SK-N-SH treated with all-trans-retinoic acid at 6 μM for 48 hours (cell line): ENCODE results near the gene ALAS1.

Experiments
- ATAC-seq: fragments of 200-7000 bp; cut with Tn5 transposase; 3 replicates; pipeline ENCODE4 v1.9.1; 2020; ENCODE audit warnings: mild to moderate bottlenecking, moderate library complexity
- ARNTL ChIP-seq: fragments of 450-650 bp; formaldehyde crosslinking; IDR thresholded peaks from 2 replicates; pipeline ENCODE4 v1.5.0; 2020; ENCODE audit warnings: low read depth, mild to moderate bottlenecking, moderate library complexity, borderline replicate concordance
- BACH2 ChIP-seq: fragments of 250-450 bp; sonication (Bioruptor Pico); IDR thresholded peaks from 2 replicates; pipeline ENCODE4 v1.9.0; 2021; ENCODE audit warnings: mild to moderate bottlenecking, borderline replicate concordance
- CSDC2 ChIP-seq: fragments of 250-450 bp; sonication (Bioruptor Pico); IDR thresholded peaks from 2 replicates; pipeline ENCODE4 v1.5.0; 2020; ENCODE audit warnings: mild to moderate bottlenecking, moderate library complexity
- ESRRG ChIP-seq: fragments of 250-450 bp; sonication (Bioruptor Pico); IDR thresholded peaks from 2 replicates; pipeline ENCODE4 v1.6.1; 2021; ENCODE audit warnings: mild to moderate bottlenecking
- GLIS3 ChIP-seq: fragments of 250-450 bp; sonication (Bioruptor Pico); IDR thresholded peaks from 2 replicates; pipeline ENCODE4 v1.5.0; 2020; ENCODE audit warnings: mild to moderate bottlenecking, moderate library complexity
- ISL1 ChIP-seq: fragments of 250-450 bp; sonication (Bioruptor Pico); IDR thresholded peaks from 2 replicates; pipeline ENCODE4 v2.1.2; 2022; ENCODE audit warnings: mild to moderate bottlenecking, moderate library complexity
- RARB ChIP-seq: fragments of 250-450 bp; sonication (Bioruptor Pico); IDR thresholded peaks from 2 replicates; pipeline ENCODE4 v1.8.0; 2021; ENCODE audit warnings: mild to moderate bottlenecking, moderate library complexity
- SNAI2 ChIP-seq: fragments of 250-450 bp; sonication (Bioruptor Pico); IDR thresholded peaks from 2 replicates; pipeline ENCODE4 v1.5.0; 2020; ENCODE audit warnings: mild to moderate bottlenecking, moderate library complexity
- TCF4 ChIP-seq: fragments of 250-450 bp; sonication (Bioruptor Pico); IDR thresholded peaks from 2 replicates; pipeline ENCODE4 v1.8.0; 2021; ENCODE audit warnings: mild to moderate bottlenecking, moderate library complexity, borderline replicate concordance
- ZC3H10 ChIP-seq: fragments of 250-450 bp; sonication (Bioruptor Pico); IDR thresholded peaks from 2 replicates; pipeline ENCODE4 v1.5.1; 2021; ENCODE audit warnings: mild to moderate bottlenecking, moderate library complexity
- ZFP3 ChIP-seq: fragments of 250-450 bp; sonication (Bioruptor Pico); IDR thresholded peaks from 2 replicates; pipeline ENCODE4 v1.5.0; 2020; ENCODE audit warnings: mild to moderate bottlenecking, moderate library complexity
- ZFP30 ChIP-seq: fragments of 450-650 bp; formaldehyde crosslinking; IDR thresholded peaks from 2 replicates; pipeline ENCODE4 v1.5.0; 2022; ENCODE audit warnings: mild to moderate bottlenecking, moderate library complexity
- ZNF70 ChIP-seq: fragments of 450-650 bp; formaldehyde crosslinking; IDR thresholded peaks from 2 replicates; pipeline ENCODE4 v1.5.0; 2020; ENCODE audit warnings: mild to moderate bottlenecking, moderate library complexity
- ZNF8 ChIP-seq: fragments of 450-650 bp; formaldehyde crosslinking; IDR thresholded peaks from 2 replicates; pipeline ENCODE4 v1.5.0; 2020; ENCODE audit warnings: mild to moderate bottlenecking, moderate library complexity
- TF ChIP-seq, protein P1 (sequence below): fragments of 250-450 bp; sonication (Bioruptor Pico); IDR thresholded peaks from 2 replicates; pipeline ENCODE4 v1.5.0; 2020; ENCODE audit warnings: mild to moderate bottlenecking, moderate library complexity
- TF ChIP-seq, protein P2 (sequence below): fragments of 250-450 bp; sonication (Bioruptor Pico); IDR thresholded peaks from 2 replicates; pipeline ENCODE4 v1.5.1; 2021; ENCODE audit warnings: mild to moderate bottlenecking, moderate library complexity
- TF ChIP-seq, protein P3 (sequence below): fragments of 250-450 bp; sonication (Bioruptor Pico); IDR thresholded peaks from 2 replicates; pipeline ENCODE4 v1.8.0; 2020; ENCODE audit warnings: mild to moderate bottlenecking, moderate library complexity, borderline replicate concordance
- TF ChIP-seq, protein P4 (sequence below): fragments of 250-450 bp; sonication (Bioruptor Pico); IDR thresholded peaks from 2 replicates; pipeline ENCODE4 v1.8.0; 2021; ENCODE audit warnings: low read depth, mild to moderate bottlenecking, moderate library complexity, borderline replicate concordance
- TF ChIP-seq, protein P5 (sequence below): fragments of 250-450 bp; sonication (Bioruptor Pico); IDR thresholded peaks from 2 replicates; pipeline ENCODE4 v1.5.1; 2020; ENCODE audit warnings: low read depth, mild to moderate bottlenecking, moderate library complexity

ALAS1 gene

DNA sequence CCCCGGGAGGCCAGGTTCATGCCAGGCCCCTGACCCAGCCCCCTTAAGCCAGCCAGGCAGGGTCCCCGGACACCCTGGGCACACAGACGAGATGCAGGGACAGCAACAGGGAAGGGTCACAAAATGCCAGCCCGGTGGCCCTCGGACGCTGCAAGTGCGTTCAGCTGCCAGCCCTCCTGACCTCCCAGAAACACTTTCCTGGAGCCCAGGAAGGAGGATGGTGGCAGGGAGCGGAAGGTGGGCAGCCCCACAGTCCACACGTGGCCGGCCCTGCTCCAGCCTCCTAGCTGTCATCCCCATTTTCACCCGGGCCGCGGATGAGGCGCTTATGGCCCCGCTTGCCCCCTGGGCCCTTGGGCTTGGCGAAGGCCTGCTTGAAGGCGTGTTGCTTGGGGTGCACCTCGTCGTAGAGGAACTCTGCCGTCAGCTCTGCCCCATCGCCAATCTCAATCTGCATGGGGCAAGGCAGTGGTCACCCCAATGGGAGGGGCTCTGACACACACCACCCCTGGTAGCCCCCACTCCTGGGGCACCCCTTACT lies 30.9 kb downstream of the ALAS1 start:
- no peak for TF ChIP-seq ARNTL
- TF ChIP-seq, protein P1, sequence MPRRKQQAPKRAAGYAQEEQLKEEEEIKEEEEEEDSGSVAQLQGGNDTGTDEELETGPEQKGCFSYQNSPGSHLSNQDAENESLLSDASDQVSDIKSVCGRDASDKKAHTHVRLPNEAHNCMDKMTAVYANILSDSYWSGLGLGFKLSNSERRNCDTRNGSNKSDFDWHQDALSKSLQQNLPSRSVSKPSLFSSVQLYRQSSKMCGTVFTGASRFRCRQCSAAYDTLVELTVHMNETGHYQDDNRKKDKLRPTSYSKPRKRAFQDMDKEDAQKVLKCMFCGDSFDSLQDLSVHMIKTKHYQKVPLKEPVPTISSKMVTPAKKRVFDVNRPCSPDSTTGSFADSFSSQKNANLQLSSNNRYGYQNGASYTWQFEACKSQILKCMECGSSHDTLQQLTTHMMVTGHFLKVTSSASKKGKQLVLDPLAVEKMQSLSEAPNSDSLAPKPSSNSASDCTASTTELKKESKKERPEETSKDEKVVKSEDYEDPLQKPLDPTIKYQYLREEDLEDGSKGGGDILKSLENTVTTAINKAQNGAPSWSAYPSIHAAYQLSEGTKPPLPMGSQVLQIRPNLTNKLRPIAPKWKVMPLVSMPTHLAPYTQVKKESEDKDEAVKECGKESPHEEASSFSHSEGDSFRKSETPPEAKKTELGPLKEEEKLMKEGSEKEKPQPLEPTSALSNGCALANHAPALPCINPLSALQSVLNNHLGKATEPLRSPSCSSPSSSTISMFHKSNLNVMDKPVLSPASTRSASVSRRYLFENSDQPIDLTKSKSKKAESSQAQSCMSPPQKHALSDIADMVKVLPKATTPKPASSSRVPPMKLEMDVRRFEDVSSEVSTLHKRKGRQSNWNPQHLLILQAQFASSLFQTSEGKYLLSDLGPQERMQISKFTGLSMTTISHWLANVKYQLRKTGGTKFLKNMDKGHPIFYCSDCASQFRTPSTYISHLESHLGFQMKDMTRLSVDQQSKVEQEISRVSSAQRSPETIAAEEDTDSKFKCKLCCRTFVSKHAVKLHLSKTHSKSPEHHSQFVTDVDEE (CRISPR knock-in tag): no peak
- no peak for TF ChIP-seq ZFP3 (CRISPR knock-in tag)
- no peak for TF ChIP-seq TCF4 (CRISPR knock-in tag)
- TF ChIP-seq ESRRG (CRISPR knock-in tag): no peak
- TF ChIP-seq GLIS3 (CRISPR knock-in tag): no peak
- TF ChIP-seq ISL1 (CRISPR knock-in tag): no peak
- TF ChIP-seq BACH2 (CRISPR knock-in tag): no peak
- no peak for TF ChIP-seq CSDC2 (CRISPR knock-in tag)
- no peak for ATAC-seq

DNA sequence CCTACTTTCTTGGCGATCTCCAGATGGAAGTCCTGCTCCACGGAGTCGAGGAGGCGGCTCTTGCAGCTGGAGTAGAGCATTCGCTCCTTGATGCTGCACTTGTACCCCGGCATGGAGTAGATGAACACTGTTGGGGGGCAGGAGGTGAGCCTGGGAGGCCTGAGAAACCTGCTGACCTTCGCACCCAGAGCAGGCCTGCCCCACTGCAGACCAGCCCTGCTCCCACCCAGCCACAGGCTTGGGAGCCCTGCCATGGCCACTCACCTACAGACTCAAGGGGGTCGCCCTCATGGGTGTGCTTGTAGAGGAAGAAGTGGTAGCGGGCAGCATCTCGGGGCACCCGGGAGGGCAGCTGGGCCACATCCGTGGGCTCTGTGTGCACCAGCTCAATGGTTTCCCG lies 31.7 kb downstream of the ALAS1 start:
- TF ChIP-seq, protein P1 (CRISPR knock-in tag): no peak
- TF ChIP-seq, protein P2, sequence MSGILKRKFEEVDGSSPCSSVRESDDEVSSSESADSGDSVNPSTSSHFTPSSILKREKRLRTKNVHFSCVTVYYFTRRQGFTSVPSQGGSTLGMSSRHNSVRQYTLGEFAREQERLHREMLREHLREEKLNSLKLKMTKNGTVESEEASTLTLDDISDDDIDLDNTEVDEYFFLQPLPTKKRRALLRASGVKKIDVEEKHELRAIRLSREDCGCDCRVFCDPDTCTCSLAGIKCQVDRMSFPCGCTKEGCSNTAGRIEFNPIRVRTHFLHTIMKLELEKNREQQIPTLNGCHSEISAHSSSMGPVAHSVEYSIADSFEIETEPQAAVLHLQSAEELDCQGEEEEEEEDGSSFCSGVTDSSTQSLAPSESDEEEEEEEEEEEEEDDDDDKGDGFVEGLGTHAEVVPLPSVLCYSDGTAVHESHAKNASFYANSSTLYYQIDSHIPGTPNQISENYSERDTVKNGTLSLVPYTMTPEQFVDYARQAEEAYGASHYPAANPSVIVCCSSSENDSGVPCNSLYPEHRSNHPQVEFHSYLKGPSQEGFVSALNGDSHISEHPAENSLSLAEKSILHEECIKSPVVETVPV (CRISPR knock-in tag): no peak
- no peak for TF ChIP-seq ZC3H10 (CRISPR knock-in tag)
- no peak for TF ChIP-seq TCF4 (CRISPR knock-in tag)
- TF ChIP-seq ESRRG (CRISPR knock-in tag): no peak
- no peak for TF ChIP-seq GLIS3 (CRISPR knock-in tag)
- no peak for TF ChIP-seq ISL1 (CRISPR knock-in tag)
- TF ChIP-seq, protein P3, sequence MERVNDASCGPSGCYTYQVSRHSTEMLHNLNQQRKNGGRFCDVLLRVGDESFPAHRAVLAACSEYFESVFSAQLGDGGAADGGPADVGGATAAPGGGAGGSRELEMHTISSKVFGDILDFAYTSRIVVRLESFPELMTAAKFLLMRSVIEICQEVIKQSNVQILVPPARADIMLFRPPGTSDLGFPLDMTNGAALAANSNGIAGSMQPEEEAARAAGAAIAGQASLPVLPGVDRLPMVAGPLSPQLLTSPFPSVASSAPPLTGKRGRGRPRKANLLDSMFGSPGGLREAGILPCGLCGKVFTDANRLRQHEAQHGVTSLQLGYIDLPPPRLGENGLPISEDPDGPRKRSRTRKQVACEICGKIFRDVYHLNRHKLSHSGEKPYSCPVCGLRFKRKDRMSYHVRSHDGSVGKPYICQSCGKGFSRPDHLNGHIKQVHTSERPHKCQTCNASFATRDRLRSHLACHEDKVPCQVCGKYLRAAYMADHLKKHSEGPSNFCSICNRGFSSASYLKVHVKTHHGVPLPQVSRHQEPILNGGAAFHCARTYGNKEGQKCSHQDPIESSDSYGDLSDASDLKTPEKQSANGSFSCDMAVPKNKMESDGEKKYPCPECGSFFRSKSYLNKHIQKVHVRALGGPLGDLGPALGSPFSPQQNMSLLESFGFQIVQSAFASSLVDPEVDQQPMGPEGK: no peak
- no peak for TF ChIP-seq CSDC2 (CRISPR knock-in tag)
- TF ChIP-seq, protein P4, sequence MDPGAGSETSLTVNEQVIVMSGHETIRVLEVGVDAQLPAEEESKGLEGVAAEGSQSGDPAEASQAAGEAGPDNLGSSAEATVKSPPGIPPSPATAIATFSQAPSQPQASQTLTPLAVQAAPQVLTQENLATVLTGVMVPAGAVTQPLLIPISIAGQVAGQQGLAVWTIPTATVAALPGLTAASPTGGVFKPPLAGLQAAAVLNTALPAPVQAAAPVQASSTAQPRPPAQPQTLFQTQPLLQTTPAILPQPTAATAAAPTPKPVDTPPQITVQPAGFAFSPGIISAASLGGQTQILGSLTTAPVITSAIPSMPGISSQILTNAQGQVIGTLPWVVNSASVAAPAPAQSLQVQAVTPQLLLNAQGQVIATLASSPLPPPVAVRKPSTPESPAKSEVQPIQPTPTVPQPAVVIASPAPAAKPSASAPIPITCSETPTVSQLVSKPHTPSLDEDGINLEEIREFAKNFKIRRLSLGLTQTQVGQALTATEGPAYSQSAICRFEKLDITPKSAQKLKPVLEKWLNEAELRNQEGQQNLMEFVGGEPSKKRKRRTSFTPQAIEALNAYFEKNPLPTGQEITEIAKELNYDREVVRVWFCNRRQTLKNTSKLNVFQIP: no peak
- TF ChIP-seq SNAI2: no peak
- no peak for TF ChIP-seq ZFP3 (CRISPR knock-in tag)
- no peak for TF ChIP-seq BACH2 (CRISPR knock-in tag)
- TF ChIP-seq, protein P5, sequence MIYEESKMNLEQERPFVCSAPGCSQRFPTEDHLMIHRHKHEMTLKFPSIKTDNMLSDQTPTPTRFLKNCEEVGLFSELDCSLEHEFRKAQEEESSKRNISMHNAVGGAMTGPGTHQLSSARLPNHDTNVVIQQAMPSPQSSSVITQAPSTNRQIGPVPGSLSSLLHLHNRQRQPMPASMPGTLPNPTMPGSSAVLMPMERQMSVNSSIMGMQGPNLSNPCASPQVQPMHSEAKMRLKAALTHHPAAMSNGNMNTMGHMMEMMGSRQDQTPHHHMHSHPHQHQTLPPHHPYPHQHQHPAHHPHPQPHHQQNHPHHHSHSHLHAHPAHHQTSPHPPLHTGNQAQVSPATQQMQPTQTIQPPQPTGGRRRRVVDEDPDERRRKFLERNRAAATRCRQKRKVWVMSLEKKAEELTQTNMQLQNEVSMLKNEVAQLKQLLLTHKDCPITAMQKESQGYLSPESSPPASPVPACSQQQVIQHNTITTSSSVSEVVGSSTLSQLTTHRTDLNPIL (CRISPR knock-in tag): no peak
- no peak for ATAC-seq

DNA sequence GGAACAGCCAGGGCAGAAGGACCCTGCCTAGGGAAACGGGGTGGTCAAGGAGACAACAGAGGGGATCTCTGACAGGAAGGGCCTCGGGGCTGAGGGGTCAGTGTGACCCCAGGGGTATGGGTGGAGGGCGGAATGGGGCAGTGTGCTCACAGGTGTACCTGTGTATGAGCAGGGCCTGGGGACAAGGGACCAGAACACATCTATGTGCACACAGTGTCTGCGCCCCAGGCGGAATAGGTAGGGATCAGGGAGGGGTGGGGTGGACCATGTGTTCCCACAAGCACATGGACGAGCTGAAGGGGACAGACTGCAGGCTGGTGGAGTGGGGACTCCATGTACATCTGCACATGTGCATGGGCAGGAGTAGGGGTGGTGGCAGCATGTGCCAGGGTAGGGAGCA lies 32.5 kb downstream of the ALAS1 start:
- ATAC-seq: no peak
- TF ChIP-seq ZNF70 (CRISPR knock-in tag): no peak
- TF ChIP-seq, protein P1 (CRISPR knock-in tag): no peak
- no peak for TF ChIP-seq ZFP3 (CRISPR knock-in tag)
- TF ChIP-seq ESRRG (CRISPR knock-in tag): no peak
- no peak for TF ChIP-seq BACH2 (CRISPR knock-in tag)
- TF ChIP-seq SNAI2: no peak
- TF ChIP-seq TCF4 (CRISPR knock-in tag): no peak
- TF ChIP-seq GLIS3 (CRISPR knock-in tag): no peak
- TF ChIP-seq, protein P3: no peak
- no peak for TF ChIP-seq ZFP30
- TF ChIP-seq RARB (CRISPR knock-in tag): no peak
- TF ChIP-seq CSDC2 (CRISPR knock-in tag): no peak
- TF ChIP-seq ZNF8 (CRISPR knock-in tag): no peak
